ENCODE data around the gene ARIH2. TPM values are rescaled to one million over a fixed set of nuclear protein-coding genes. Genes with fewer than 3 reads are reported as not detected.

The ARIH2 gene
- total and polyA plus RNA-seq, 2 of the 8 experiments (the other 6 are each of a cell fraction or from before 2014, with no cell fraction given), result 72.9 to 136 TPM

DNA sequence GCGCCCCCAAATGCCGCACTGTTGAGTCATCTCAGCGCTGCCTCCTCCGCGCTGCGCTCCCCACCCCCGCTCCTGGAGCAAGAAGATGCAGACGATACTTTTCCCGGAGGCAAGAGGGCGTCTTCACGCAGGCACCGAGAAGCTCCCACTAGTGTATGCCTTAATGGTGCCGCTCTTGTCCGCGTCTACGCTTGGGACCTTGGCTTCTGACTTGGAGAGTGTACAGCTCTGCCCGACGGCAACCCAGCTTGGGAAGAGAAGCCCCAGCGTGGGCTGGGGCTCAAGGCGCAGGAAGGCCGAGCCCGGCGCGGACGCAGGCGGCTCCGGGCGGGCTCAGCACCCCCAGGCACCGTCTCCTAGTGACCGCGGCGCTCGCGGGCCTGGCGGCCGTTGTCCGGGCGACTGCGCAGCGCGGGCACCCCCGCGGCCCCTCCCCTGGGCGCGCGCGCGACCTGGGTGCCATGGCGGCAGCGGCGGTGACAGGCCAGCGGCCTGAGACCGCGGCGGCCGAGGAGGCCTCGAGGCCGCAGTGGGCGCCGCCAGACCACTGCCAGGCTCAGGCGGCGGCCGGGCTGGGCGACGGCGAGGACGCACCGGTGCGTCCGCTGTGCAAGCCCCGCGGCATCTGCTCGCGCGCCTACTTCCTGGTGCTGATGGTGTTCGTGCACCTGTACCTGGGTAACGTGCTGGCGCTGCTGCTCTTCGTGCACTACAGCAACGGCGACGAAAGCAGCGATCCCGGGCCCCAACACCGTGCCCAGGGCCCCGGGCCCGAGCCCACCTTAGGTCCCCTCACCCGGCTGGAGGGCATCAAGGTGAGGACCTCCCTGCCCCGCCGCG, 71.4 kb downstream of the ARIH2 start, which contains the start of gene P4HTM (continued):
- TF ChIP-seq TEAD4 (IDR thresholded peaks at IDR 0.05; ENCODE audit: low read depth, low read length) (peak; percentile 51; the same call in 1 of the 2 replicates), HDAC2 (IDR thresholded peaks at IDR 0.05; ENCODE audit: borderline replicate concordance in 1 of 2, low read depth in 2 of 2, low read length in 2 of 2) (no peak; a peak in 1 of 4 replicates), NANOG (IDR thresholded peaks at IDR 0.05; ENCODE audit: insufficient read depth, low read depth, low read length, poor library complexity, severe bottlenecking) (no peak), SP1 (IDR thresholded peaks at IDR 0.05; ENCODE audit: low read depth, low read length) (no peak), CBX8 (IDR thresholded peaks at IDR 0.05; ENCODE audit: borderline replicate concordance, low read depth, low read length) (no peak), NRF1 (IDR thresholded peaks at IDR 0.05; ENCODE audit: low read depth, low read length) (no peak), BRCA1 (IDR thresholded peaks at IDR 0.05; ENCODE audit: low read depth, low read length) (no peak), SRF (IDR thresholded peaks at IDR 0.05; ENCODE audit: low read depth, low read length) (no peak), JUN (IDR thresholded peaks at IDR 0.05; ENCODE audit: low read depth, low read length) (no peak), SUZ12 (IDR thresholded peaks at IDR 0.05; ENCODE audit: low read length) (no peak), KDM1A (IDR thresholded peaks at IDR 0.05; ENCODE audit: borderline replicate concordance, low read length) (no peak), RFX5 (IDR thresholded peaks at IDR 0.05; ENCODE audit: borderline replicate concordance, low read depth, low read length) (no peak), MAFK (IDR thresholded peaks at IDR 0.05; ENCODE audit: low read depth, low read length) (no peak), SIN3A (conservative IDR thresholded peaks at IDR 0.05 in 1 of 2, IDR thresholded peaks at IDR 0.05 in 1 of 2; ENCODE audit: low read depth in 1 of 2, low read length in 2 of 2) (peak in 1 of 2 experiments; percentile 34; a peak in 2 of 4 replicates), EP300 (IDR thresholded peaks at IDR 0.05; ENCODE audit: borderline replicate concordance in 1 of 2, low read depth in 2 of 2, low read length in 2 of 2) (no peak), YY1 (IDR thresholded peaks at IDR 0.05; ENCODE audit: low read depth, low read length) (no peak; the same call in 1 of the 2 replicates), EZH2 (IDR thresholded peaks at IDR 0.05; ENCODE audit: low read depth, low read length, severe bottlenecking) (no peak), SAP30 (IDR thresholded peaks at IDR 0.05; ENCODE audit: insufficient read depth, insufficient replicate concordance, low read length) (no peak)
- TF ChIP-seq, protein P1, sequence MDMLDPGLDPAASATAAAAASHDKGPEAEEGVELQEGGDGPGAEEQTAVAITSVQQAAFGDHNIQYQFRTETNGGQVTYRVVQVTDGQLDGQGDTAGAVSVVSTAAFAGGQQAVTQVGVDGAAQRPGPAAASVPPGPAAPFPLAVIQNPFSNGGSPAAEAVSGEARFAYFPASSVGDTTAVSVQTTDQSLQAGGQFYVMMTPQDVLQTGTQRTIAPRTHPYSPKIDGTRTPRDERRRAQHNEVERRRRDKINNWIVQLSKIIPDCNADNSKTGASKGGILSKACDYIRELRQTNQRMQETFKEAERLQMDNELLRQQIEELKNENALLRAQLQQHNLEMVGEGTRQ (IDR thresholded peaks at IDR 0.05; ENCODE audit: low read length), result no peak
- TF ChIP-seq, protein P2, sequence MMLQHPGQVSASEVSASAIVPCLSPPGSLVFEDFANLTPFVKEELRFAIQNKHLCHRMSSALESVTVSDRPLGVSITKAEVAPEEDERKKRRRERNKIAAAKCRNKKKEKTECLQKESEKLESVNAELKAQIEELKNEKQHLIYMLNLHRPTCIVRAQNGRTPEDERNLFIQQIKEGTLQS (IDR thresholded peaks at IDR 0.05; ENCODE audit: insufficient read depth, low read depth, low read length), result peak; percentile 52

All from H1 (cell line).